ENCODE measurements around the gene CAV3. TPM values are rescaled to one million over a fixed set of nuclear protein-coding genes. Genes with fewer than 3 reads are reported as not detected.

Gene CAV3
- total and polyA plus RNA-seq, 2 donors (not counting 3 experiments of a cell fraction or from before 2014, with no cell fraction given): not detected

DNA sequence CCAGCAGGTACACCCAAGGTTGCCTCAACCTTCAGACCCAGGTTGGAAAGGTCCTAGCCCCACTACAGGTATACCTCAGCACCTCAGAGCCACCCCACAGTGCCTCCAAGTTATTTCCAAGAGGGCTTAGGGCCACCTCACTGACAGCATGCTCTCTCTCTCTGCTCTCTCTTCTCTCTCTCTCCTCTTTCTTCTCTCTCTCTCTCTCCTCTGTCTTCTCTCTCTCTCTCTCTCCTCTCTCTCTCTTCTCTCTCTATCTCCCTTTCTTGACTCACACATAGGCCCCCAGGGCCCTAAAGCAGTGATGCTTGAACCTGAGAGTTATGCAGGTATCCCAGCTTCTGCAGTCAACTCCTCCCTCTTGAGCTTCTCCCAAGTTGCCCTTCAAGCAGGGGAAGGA, 4.2 kb downstream of the CAV3 start:
- Histone ChIP-seq H2AFZ (ENCODE audit: low read depth, low read length) (no peak overlapping the region), H3K27ac (ENCODE audit: insufficient read depth, low read depth, low read length) (no peak overlapping the region), H3K9me3 (replicated peaks; ENCODE audit: control insufficient read depth, insufficient read depth, low read length) (no peaks in the 10 kb centered on the region), H3K9ac (replicated peaks; ENCODE audit: extremely low read depth, insufficient read depth, low read length) (no peak overlapping the region), H3K79me2 (ENCODE audit: control insufficient read depth, insufficient read depth, low read length) (no peaks in the 10 kb centered on the region), H3K9me1 (replicated peaks; ENCODE audit: control insufficient read depth, extremely low read depth, insufficient read depth, low read length) (no peaks in the 10 kb centered on the region), H3K4me1 (ENCODE audit: control insufficient read depth, extremely low read depth, insufficient read depth, low read length) (peaks cover 12% of the 10 kb centered on the region), H3K4me2 (ENCODE audit: insufficient read depth, low read length) (no peak overlapping the region), H4K20me1 (replicated peaks; ENCODE audit: control insufficient read depth, extremely low read depth, insufficient read depth, low read length) (no peaks in the 10 kb centered on the region), H3K36me3 (ENCODE audit: control insufficient read depth in 2 of 2, extremely low read depth in 1 of 2, insufficient read depth in 2 of 2, low read length in 2 of 2) (no peaks in the 10 kb centered on the region), H3K27me3 (ENCODE audit: control insufficient read depth in 2 of 2, insufficient read depth in 2 of 2, low read length in 2 of 2) (no peaks in the 10 kb centered on the region), H3K4me3 (replicated peaks in 1 of 3; ENCODE audit: insufficient read depth in 1 of 3, low read depth in 1 of 3, low read length in 3 of 3) (no peak overlapping the region)
- BruUV-seq (replicated peaks): no TSS peak
- POLR2A ChIA-PET: no interaction called here
- dilution Hi-C loops (cut with MboI; ENCODE audit: extremely low pct_ligation_motif_present, low sequenced_read_pairs): no loop called here
- CTCF ChIA-PET: no interaction called here
- intact Hi-C loops (cut with micrococcal nuclease): no loop called here
- DNase-seq (ENCODE audit: low read depth, low spot score) (no peak), FAIRE-seq (no peak)
- TF ChIP-seq FOS (IDR thresholded peaks at IDR 0.05; ENCODE audit: borderline replicate concordance, insufficient read depth, low read length) (no peak), POLR2AphosphoS5 (IDR thresholded peaks at IDR 0.05; ENCODE audit: insufficient read depth, low read depth, low read length) (no peak), CTCF (IDR thresholded peaks at IDR 0.05; ENCODE audit: extremely low read depth in 1 of 2, insufficient read depth in 1 of 2, low read depth in 1 of 2, low read length in 2 of 2) (no peak)
- TF ChIP-seq, protein P1, sequence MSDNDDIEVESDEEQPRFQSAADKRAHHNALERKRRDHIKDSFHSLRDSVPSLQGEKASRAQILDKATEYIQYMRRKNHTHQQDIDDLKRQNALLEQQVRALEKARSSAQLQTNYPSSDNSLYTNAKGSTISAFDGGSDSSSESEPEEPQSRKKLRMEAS (IDR thresholded peaks at IDR 0.05; ENCODE audit: insufficient read depth, insufficient read length): no peak

DNA sequence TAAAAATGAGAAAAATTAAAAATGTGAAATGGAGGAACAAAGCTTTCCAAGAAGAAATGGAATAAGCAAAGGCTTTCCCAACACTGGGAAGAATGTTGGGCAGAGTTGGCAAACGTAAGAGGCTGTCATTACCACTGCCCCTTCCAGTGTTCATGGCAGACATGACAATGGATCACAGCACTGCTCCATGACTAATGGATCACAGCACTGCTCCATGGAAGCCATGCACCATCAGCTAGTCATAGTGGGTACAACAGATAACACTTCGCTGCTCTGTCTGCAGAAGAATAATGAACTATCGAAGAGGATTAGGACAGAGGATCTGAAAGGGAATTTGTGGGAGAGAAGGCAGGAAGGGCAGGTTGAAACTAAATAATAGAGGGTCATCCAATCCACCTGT, 5.0 kb downstream of the CAV3 start:
- no peaks in the 10 kb centered on the region for H3K36me3 ChIP-seq (ENCODE audit: control insufficient read depth in 2 of 2, extremely low read depth in 1 of 2, insufficient read depth in 2 of 2, low read length in 2 of 2)
- H3K27ac ChIP-seq (ENCODE audit: insufficient read depth, low read depth, low read length): no peak overlapping the region
- no peak overlapping the region for H3K4me3 ChIP-seq (replicated peaks in 1 of 3; ENCODE audit: insufficient read depth in 1 of 3, low read depth in 1 of 3, low read length in 3 of 3)
- H3K27me3 ChIP-seq (ENCODE audit: control insufficient read depth in 2 of 2, insufficient read depth in 2 of 2, low read length in 2 of 2): no peaks in the 10 kb centered on the region
- H3K4me1 ChIP-seq (ENCODE audit: control insufficient read depth, extremely low read depth, insufficient read depth, low read length): peaks cover 12% of the 10 kb centered on the region
- H2AFZ ChIP-seq (ENCODE audit: low read depth, low read length): no peak overlapping the region
- no TSS peak for BruUV-seq (replicated peaks)
- DNase-seq (ENCODE audit: low read depth, low spot score): no peak
- H3K9me1 ChIP-seq (replicated peaks; ENCODE audit: control insufficient read depth, extremely low read depth, insufficient read depth, low read length): no peaks in the 10 kb centered on the region
- intact Hi-C loops (cut with micrococcal nuclease): no loop called here
- ChIA-PET CTCF (interaction anchor here (0.8 to 1.6 kb wide), 3 partner anchors 25 to 75 kb away, joined by 3 to 5 read pairs (median 4); partner anchors contain the start of gene OXTR), POLR2A (no interaction called here)
- no peak for FAIRE-seq
- H3K9me3 ChIP-seq (replicated peaks; ENCODE audit: control insufficient read depth, insufficient read depth, low read length): no peaks in the 10 kb centered on the region
- no peak overlapping the region for H3K4me2 ChIP-seq (ENCODE audit: insufficient read depth, low read length)
- dilution Hi-C loops (cut with MboI; ENCODE audit: extremely low pct_ligation_motif_present, low sequenced_read_pairs): no loop called here
- no peaks in the 10 kb centered on the region for H4K20me1 ChIP-seq (replicated peaks; ENCODE audit: control insufficient read depth, extremely low read depth, insufficient read depth, low read length)
- no peak overlapping the region for H3K9ac ChIP-seq (replicated peaks; ENCODE audit: extremely low read depth, insufficient read depth, low read length)
- H3K79me2 ChIP-seq (ENCODE audit: control insufficient read depth, insufficient read depth, low read length): no peaks in the 10 kb centered on the region
- TF ChIP-seq GATA2 (IDR thresholded peaks at IDR 0.05; ENCODE audit: insufficient read depth, insufficient read length, low read depth, low read length) (no peak), CTCF (IDR thresholded peaks at IDR 0.05; ENCODE audit: extremely low read depth in 1 of 2, insufficient read depth in 1 of 2, low read depth in 1 of 2, low read length in 2 of 2) (no peak), POLR2A (IDR thresholded peaks at IDR 0.05; ENCODE audit: low read depth, low read length) (no peak), MYC (IDR thresholded peaks at IDR 0.05; ENCODE audit: low read depth, low read length) (no peak), JUN (IDR thresholded peaks at IDR 0.05; ENCODE audit: borderline replicate concordance, insufficient read depth, insufficient read length, low read depth) (no peak), POLR2AphosphoS5 (IDR thresholded peaks at IDR 0.05; ENCODE audit: insufficient read depth, low read depth, low read length) (no peak), FOS (IDR thresholded peaks at IDR 0.05; ENCODE audit: borderline replicate concordance, insufficient read depth, low read length) (no peak), EZH2 (IDR thresholded peaks at IDR 0.05; ENCODE audit: borderline replicate concordance, low read depth, low read length, severe bottlenecking) (no peak)
- TF ChIP-seq, protein P1 (IDR thresholded peaks at IDR 0.05; ENCODE audit: insufficient read depth, insufficient read length): no peak
